Caco-2 (cell line): ENCODE results near the gene MT3. TPM values are rescaled to one million over a fixed set of nuclear protein-coding genes. Genes with fewer than 3 reads are reported as not detected.

ENCODE experiments used
- BruUV-seq: library from RNA; stranded (reverse); fragments of 400-500 nt; replicated peaks from 2 replicates; lab custom pipeline; 2021; lab: Mats Ljungman, UMichigan
- CTCF ChIA-PET: fragments of 300-600 bp; sonication (Branson Sonifier 250); formaldehyde crosslinking; loops from one replicate; lab custom pipeline; 2022; ENCODE audit warnings: antibody characterized with exemption; lab: Charles Lee
- POLR2A ChIA-PET: fragments of 300-600 bp; sonication (Branson Sonifier 250); formaldehyde crosslinking; loops from one replicate; lab custom pipeline; 2022; ENCODE audit warnings: antibody characterized with exemption; lab: Charles Lee
- DNase-seq, 2 experiments: peaks; one replicate each; pipeline versions ENCODE4 v3.0.0 to v3.0.0-alpha.2; 2020 to 2022
- H3K27me3 ChIP-seq: replicated peaks from 2 replicates; pipeline ENCODE4 v1.6.0; 2011; ENCODE audit warnings: low read length; ENCODE audit not compliant: control insufficient read depth, insufficient read depth
- H3K36me3 ChIP-seq: 2 replicates; pipeline ENCODE4 v1.5.1; 2011; ENCODE audit warnings: low read length; ENCODE audit not compliant: control insufficient read depth, insufficient read depth
- H3K4me1 ChIP-seq: fragments of 250-450 bp; sonication (Bioruptor Pico); 2 replicates; pipeline ENCODE4 v1.5.1; 2020; ENCODE audit warnings: mild to moderate bottlenecking
- H3K4me3 ChIP-seq: 2 replicates; pipeline ENCODE4 v1.5.1; 2011; ENCODE audit warnings: low read depth, mild to moderate bottlenecking, control low read depth, low read length
- H3K9me3 ChIP-seq: fragments of 250-450 bp; sonication (Bioruptor Pico); 2 replicates; pipeline ENCODE4 v1.5.1; 2020; ENCODE audit warnings: mild to moderate bottlenecking, moderate library complexity
- H3K27ac Mint-ChIP-seq: one replicate; pipeline ENCODE4 v1.8.0; 2022; ENCODE audit warnings: mixed read lengths; ENCODE audit not compliant: unreplicated experiment
- H3K27me3 Mint-ChIP-seq: one replicate; pipeline ENCODE4 v1.8.0; 2022; ENCODE audit warnings: mixed read lengths; ENCODE audit not compliant: insufficient read depth, unreplicated experiment
- H3K36me3 Mint-ChIP-seq: one replicate; pipeline ENCODE4 v1.8.0; 2022; ENCODE audit warnings: mild to moderate bottlenecking, mixed read lengths; ENCODE audit not compliant: insufficient read depth, unreplicated experiment
- H3K4me1 Mint-ChIP-seq: one replicate; pipeline ENCODE4 v1.8.0; 2022; ENCODE audit warnings: low read depth, mixed read lengths; ENCODE audit not compliant: unreplicated experiment
- H3K4me3 Mint-ChIP-seq: one replicate; pipeline ENCODE4 v1.8.0; 2022; ENCODE audit warnings: mild to moderate bottlenecking, moderate library complexity, mixed read lengths; ENCODE audit not compliant: unreplicated experiment
- H3K9me3 Mint-ChIP-seq: one replicate; pipeline ENCODE4 v1.8.0; 2022; ENCODE audit warnings: mixed read lengths; ENCODE audit not compliant: unreplicated experiment
- intact Hi-C: fragments of 100-400 bp; cut with micrococcal nuclease; formaldehyde crosslinking; loops from one replicate; pipeline ENCODE4 v1.10.0; 2022; ENCODE audit not compliant: unreplicated experiment
- total RNA-seq: library from RNA; stranded (reverse); gene quantifications from 2 replicates; pipeline ENCODE4 v1.2.3, GENCODE V29; 2022
- TF ChIP-seq, protein P1 (sequence below), 2 experiments: fragments of 200-600 bp in 1 of 2; IDR thresholded peaks; 1 replicate in 1 of 2; 2 replicates in 1 of 2; pipeline versions ENCODE4 v1.5.1 to v1.8.0; 2011 to 2022; ENCODE audit warnings: antibody characterized with exemption in 1 of 2, control low read depth in 1 of 2, inconsistent platforms in 1 of 2, low read depth in 1 of 2, low read length in 1 of 2, mild to moderate bottlenecking in 1 of 2, moderate library complexity in 1 of 2; ENCODE audit not compliant: insufficient read depth in 1 of 2, severe bottlenecking in 1 of 2, unreplicated experiment in 1 of 2

MT3 gene
- total RNA-seq, 1 experiment from 2014 or later, result not detected

DNA sequence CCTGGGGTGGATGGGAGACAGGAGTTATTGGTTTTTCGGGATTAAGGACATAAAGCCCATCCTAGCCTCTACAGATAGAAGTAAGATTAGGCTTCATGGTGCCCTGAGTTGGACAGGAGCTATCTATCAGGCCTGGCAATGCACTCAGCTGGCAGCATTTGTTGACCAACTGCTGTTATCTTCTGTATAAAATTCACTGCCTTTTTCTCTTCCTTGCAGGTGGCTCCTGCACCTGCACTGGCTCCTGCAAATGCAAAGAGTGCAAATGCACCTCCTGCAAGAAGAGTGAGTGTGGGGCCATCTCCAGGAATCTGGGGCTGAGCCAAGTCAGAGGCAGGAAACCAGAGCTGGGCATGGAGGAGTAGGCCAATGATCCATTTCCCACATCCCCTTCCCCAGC lies 49.7 kb downstream of the MT3 start:
- no peaks in the 10 kb centered on the region for H3K36me3 ChIP-seq
- no peaks in the 10 kb centered on the region for H3K9me3 ChIP-seq
- peaks cover 5% of the 10 kb centered on the region for H3K4me1 Mint-ChIP-seq
- H3K27me3 Mint-ChIP-seq, result peaks cover 15% of the 10 kb centered on the region
- peak overlapping the region; percentile 77 for H3K4me3 Mint-ChIP-seq
- H3K27ac Mint-ChIP-seq, result no peak overlapping the region
- POLR2A ChIA-PET, result no interaction called here
- H3K36me3 Mint-ChIP-seq, result no peaks in the 10 kb centered on the region
- CTCF ChIA-PET, result interaction anchor here (0.6 to 1.8 kb wide), 3 partner anchors 38 to 63 kb away, joined by 4 to 6 read pairs (median 4); no protein-coding TSS in a partner anchor
- no TSS peak for BruUV-seq
- H3K4me3 ChIP-seq, result no peak overlapping the region
- H3K9me3 Mint-ChIP-seq, result no peaks in the 10 kb centered on the region
- H3K27me3 ChIP-seq, result peaks cover 7% of the 10 kb centered on the region
- DNase-seq, result no peak
- TF ChIP-seq, protein P1, sequence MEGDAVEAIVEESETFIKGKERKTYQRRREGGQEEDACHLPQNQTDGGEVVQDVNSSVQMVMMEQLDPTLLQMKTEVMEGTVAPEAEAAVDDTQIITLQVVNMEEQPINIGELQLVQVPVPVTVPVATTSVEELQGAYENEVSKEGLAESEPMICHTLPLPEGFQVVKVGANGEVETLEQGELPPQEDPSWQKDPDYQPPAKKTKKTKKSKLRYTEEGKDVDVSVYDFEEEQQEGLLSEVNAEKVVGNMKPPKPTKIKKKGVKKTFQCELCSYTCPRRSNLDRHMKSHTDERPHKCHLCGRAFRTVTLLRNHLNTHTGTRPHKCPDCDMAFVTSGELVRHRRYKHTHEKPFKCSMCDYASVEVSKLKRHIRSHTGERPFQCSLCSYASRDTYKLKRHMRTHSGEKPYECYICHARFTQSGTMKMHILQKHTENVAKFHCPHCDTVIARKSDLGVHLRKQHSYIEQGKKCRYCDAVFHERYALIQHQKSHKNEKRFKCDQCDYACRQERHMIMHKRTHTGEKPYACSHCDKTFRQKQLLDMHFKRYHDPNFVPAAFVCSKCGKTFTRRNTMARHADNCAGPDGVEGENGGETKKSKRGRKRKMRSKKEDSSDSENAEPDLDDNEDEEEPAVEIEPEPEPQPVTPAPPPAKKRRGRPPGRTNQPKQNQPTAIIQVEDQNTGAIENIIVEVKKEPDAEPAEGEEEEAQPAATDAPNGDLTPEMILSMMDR (IDR thresholded peaks at IDR 0.05; ENCODE audit: insufficient read depth in 1 of 2, low read depth in 1 of 2, low read length in 1 of 2, severe bottlenecking in 1 of 2, unreplicated experiment in 1 of 2), result no peak
- intact Hi-C loops, result no loop called here
- no peaks in the 10 kb centered on the region for H3K4me1 ChIP-seq

- no peaks in the 10 kb centered on the region for H3K36me3 Mint-ChIP-seq
- H3K36me3 ChIP-seq, result no peaks in the 10 kb centered on the region
- ChIA-PET POLR2A (interaction anchor here (0.7 kb wide), 1 partner anchor 17 kb away, joined by 3 read pairs; no protein-coding TSS in a partner anchor), CTCF (no interaction called here)
- H3K4me3 Mint-ChIP-seq, result no peak overlapping the region
- no peaks in the 10 kb centered on the region for H3K9me3 ChIP-seq
- no TSS peak for BruUV-seq
- TF ChIP-seq, protein P1 (IDR thresholded peaks at IDR 0.05; ENCODE audit: insufficient read depth in 1 of 2, low read depth in 1 of 2, low read length in 1 of 2, severe bottlenecking in 1 of 2, unreplicated experiment in 1 of 2), result no peak
- H3K4me3 ChIP-seq, result no peak overlapping the region
- no peaks in the 10 kb centered on the region for H3K4me1 ChIP-seq
- H3K4me1 Mint-ChIP-seq, result peaks cover 8% of the 10 kb centered on the region
- peaks cover 13% of the 10 kb centered on the region for H3K27me3 Mint-ChIP-seq
- no peaks in the 10 kb centered on the region for H3K9me3 Mint-ChIP-seq
- no peak for DNase-seq
- H3K27me3 ChIP-seq, result peaks cover 7% of the 10 kb centered on the region
- no peak overlapping the region for H3K27ac Mint-ChIP-seq
- intact Hi-C loops, result no loop called here
These were observed 50.7 kb downstream of the MT3 start for GRCh38 chr16:56640076-56640475.

Other genes starting within 250 kb of the MT3 start
- gene AMFR, start 164.0 kb upstream of the MT3 start, total RNA-seq, result 101 and 106 TPM in 2 replicates
- 305 and 311 TPM in 2 replicates for gene NUDT21, start 138.2 kb upstream of the MT3 start, total RNA-seq
- 75.5 and 79.0 TPM in 2 replicates for gene OGFOD1, start 138.0 kb upstream of the MT3 start, total RNA-seq
- 25.6 and 27.7 TPM in 2 replicates for gene BBS2, start 69.5 kb upstream of the MT3 start, total RNA-seq
- gene MT4, start 24.5 kb upstream of the MT3 start, total RNA-seq, result not detected in 2 replicates
- 4.3 and 10.5 TPM in 2 replicates for gene MT2A, start 19.1 kb downstream of the MT3 start, total RNA-seq
- 0.56 and 2.0 TPM in 2 replicates for gene MT1E, start 36.3 kb downstream of the MT3 start, total RNA-seq
- gene MT1M, start 43.1 kb downstream of the MT3 start, total RNA-seq, result not detected in 2 replicates
- 2.0 and 2.5 TPM in 2 replicates for gene MT1A, start 49.1 kb downstream of the MT3 start, total RNA-seq
- not detected in 2 replicates for gene MT1B, start 62.4 kb downstream of the MT3 start, total RNA-seq
- gene MT1F, start 68.4 kb downstream of the MT3 start, total RNA-seq, result 2.8 and 12.5 TPM in 2 replicates
- gene MT1G, start 78.5 kb downstream of the MT3 start, total RNA-seq, result not detected in 2 replicates
- not detected in 2 replicates for gene MT1H, start 80.3 kb downstream of the MT3 start, total RNA-seq
- 4.4 and 18.3 TPM in 2 replicates for gene MT1X, start 92.9 kb downstream of the MT3 start, total RNA-seq
- 148 and 149 TPM in 2 replicates for gene NUP93, start 140.6 kb downstream of the MT3 start, total RNA-seq